Forelimb muscle (tissue), 1 donor: ENCODE data around the gene ELMO1. TPM values are rescaled to one million over a fixed set of nuclear protein-coding genes. Genes with fewer than 3 reads are reported as not detected.

Source experiments
- DNase-seq: peaks from one replicate; pipeline ENCODE4 v3.0.0-alpha.2; 2013; ENCODE audit warnings: low read depth
- polyA plus RNA-seq: library from polyadenylated mRNA; unstranded; fragments of 120-200 nt; gene quantifications from one replicate; pipeline ENCODE4 v1.2.1, GENCODE V29; 2013; ENCODE audit not compliant: insufficient read length

Gene ELMO1
- polyA plus RNA-seq, 1 donor: 24.5 TPM

- DNase-seq: no peak
Observed at GRCh38 chr7:37467002-37467401, 18.3 kb upstream of the ELMO1 start.

DNA sequence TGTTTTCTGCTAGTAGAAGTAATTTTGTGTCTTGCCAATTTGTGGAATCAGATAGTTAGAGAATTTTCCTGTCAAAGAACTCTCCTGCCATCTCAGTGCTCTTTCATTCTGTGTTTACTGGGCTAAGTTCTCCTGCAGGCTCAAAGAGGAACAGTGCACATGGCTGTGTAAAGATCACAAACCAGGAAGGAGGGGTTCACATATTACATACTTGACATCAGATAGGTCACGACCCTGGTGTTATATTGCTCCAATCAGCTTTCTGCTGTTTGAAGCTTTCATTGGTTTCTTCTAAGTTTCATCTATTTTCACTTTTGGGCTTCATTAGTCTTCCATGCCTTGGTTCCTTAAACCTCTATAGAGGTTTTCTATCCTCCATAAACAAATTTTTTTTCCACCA, 13.5 kb upstream of the ELMO1 start:
- no peak for DNase-seq

- no peak for DNase-seq
Observed at GRCh38 chr7:37455081-37455480, 6.4 kb upstream of the ELMO1 start.

GRCh38 chr7:37452346-37452745, 3.7 kb upstream of the ELMO1 start:
- DNase-seq: no peak

DNA sequence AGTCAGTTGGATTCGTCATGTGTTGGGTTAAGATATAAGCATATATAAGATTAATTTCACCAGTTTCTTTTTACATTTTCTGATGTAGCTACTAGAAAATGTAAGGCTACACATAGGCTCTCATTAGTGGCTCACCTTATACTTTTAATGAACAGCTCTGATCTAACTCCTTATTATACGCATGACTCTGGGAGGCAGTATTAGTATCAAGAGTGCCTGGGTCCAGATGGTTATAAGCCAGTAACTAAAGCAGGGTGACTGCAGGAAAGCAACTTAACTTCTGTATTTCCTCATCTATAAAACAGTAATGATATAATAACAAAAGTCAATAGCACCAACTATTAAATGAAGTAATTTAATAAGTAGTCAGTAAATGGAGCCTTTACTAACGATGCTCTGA, 1.4 kb upstream of the ELMO1 start:
- DNase-seq: no peak

DNA sequence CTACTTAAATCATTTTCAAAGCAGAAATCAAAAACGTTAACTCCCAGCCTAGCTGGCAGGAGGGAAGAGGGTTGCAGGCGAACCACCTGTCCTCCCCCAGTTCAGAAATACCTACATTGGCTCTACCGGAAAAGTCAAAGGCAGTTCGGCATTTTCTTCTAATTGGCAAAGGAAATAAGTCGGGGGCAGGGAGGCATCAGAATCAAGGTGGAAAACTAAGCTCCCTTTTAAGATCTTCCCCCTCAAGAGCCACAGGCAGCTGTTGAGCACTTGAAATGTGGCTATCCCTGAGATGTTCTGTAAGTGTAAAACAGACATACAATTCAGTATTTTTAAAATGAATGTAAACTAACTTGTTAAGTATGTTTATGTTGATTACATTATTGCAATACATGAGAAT, 957 bp upstream of the ELMO1 start:
- DNase-seq: no peak

- no peak for DNase-seq
Observed at GRCh38 chr7:37448011-37448635, 541 bp downstream of the ELMO1 start.

DNA sequence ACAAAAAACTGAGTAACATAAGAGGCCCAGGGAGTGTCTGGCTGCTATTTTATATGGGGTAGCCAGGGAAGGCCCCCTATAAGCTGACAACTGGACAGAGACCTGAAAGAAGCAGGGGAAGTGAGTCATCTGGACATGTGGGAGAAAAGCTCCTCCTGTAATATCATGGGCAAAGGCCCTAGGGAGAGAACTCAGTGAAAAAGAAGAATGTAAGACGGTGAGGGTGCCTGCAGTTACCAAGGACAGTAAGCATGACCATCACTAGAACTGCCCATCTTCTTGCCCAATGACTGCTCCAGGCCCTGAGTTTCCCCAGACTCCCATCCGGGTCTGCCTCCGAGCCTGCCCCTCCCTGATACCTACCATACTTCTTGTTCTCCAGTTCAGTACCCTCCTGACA, 2.3 kb downstream of the ELMO1 start:
- DNase-seq: no peak

DNA sequence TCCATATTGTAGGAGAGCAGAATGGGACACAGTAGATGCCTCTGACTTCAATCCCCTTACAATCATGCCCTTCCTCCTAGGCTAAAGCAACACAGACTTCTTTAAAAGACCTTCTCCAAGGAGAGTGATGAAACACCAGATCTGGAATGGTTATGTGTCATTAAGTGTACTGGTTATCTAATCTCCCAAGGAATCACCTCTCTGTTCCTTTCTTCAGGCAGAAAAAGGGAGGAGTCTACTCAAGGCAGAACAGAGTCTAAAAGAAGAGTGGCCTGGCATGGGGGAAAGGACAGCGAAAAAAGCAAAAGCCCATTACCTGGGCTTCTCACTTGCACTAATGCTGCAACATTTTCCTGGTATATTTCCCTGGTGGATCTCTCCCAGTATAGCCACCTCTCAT, 2.9 kb downstream of the ELMO1 start:
- DNase-seq: no peak

DNA sequence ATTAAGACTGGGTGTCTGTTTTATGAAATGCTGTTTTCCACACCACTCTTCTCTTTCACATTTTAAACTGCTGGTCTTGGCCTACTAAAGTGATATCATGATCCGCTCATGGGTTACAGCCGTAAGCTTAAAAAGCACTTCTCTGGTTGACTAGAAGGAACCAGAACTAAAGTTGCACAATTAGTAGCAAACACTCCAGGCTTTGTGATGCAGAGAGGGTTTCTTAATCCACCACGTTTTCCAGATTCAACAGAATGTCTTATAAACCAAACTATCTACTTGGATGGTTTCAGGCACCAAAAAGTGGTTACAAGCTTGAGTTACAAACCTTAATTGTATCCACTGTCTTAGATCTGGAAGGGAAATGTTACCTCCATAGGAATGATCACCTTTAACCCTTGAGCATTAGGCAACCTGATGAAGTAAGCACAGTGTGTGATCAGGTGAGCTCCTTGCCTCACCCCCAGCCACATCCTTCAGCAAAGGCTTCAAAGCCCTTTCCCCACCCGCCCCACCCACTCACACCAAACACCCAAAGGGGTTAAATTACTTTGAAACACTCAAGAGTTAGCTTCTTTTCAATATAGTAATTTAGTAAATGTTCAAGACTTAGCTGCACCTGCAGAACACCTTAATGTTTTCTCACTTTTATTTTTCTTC, 3.5 kb downstream of the ELMO1 start:
- no peak for DNase-seq

- no peak for DNase-seq
Observed at GRCh38 chr7:37443627-37444026, 5.0 kb downstream of the ELMO1 start.

GRCh38 chr7:37442268-37442667, 6.4 kb downstream of the ELMO1 start:
- no peak for DNase-seq

DNA sequence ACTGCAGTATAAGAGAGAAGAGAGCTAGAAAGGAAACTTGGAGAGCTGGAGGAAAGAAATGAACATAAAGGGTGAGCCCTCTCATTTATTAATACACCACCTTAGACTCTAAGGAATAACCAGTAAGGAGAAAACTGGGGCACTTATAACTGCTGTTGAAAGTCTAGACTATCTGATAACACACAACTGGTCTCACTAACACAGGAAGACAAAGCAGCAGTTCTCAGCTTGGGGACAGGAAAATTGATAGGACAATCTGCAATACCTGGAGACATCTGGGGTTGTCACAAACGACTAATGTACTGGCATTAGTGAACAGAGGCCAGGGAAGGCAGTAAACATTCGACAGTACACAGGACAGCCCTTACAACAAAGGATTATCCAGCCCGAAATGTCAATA, 6.8 kb downstream of the ELMO1 start:
- DNase-seq: no peak

- no peak for DNase-seq
Observed at GRCh38 chr7:37441386-37441760, 7.3 kb downstream of the ELMO1 start.

GRCh38 chr7:37440738-37441385, 7.8 kb downstream of the ELMO1 start:
- DNase-seq: no peak

GRCh38 chr7:37439653-37440026, 9.0 kb downstream of the ELMO1 start:
- no peak for DNase-seq

DNA sequence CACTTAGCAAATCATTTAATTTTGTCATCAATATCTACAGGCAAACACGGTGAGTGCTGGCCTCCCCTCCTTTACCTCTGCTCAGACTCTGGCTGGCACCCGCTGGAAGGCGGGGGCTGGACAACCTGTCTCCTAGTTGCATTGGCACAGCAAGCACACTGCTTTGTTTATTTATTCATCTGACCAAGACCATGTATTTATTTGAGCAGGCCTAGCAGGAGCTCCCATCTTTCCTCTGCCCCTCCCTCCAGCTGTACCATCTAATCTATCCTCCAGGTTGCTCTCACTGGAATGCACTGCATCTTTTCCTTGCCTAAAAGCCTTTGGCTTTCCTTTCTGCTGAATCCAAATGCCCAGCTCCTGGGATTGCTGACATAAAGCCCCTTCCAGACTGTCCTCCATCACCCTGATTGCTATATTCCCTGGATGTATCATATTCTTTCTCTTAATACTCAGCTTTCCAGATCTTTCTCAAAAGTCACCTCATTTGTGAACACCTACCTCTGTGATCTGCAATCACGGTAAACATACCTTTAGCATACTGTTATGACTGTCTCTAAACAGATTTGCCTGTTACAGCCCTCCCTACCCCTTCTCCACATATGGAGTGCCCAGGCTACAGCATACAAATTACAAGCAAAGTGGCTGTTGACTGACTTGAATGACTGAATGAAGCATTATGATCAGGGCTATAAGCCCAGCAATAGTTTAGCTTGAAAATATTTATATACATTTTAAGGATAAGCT, 9.6 kb downstream of the ELMO1 start:
- no peak for DNase-seq

- no peak for DNase-seq
Observed at GRCh38 chr7:37435156-37435855, 13.4 kb downstream of the ELMO1 start.

GRCh38 chr7:37434529-37434928, 14.1 kb downstream of the ELMO1 start:
- DNase-seq: no peak

DNA sequence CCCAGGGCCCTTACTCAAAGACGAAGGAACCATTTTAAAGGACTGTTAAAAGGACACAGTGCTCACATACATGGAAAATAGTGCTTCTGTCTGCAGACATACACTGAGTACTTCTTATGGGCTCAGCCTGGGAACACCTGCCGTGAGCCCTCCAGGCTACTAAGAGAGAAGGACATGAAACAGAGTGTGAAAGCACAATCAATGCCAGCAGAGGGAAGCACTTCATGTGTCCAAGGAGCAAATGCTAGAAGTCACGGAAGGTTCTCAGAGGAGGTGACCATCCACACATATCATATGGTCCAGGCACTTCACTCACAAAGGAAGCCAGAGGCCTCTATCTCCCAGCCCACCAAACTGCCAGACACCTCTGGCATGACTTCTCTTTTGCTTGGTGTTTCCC, 15.5 kb downstream of the ELMO1 start:
- DNase-seq: no peak

GRCh38 chr7:37432281-37432920, 16.3 kb downstream of the ELMO1 start:
- DNase-seq: no peak

- DNase-seq: no peak
Observed at GRCh38 chr7:37431413-37431812, 17.3 kb downstream of the ELMO1 start.
